NCI-H2171 treated with DMSO at 0.1 percent for 48 hours (cell line): ENCODE results near the gene H1-8.

Experiments used
- DNase-seq: peaks from one replicate; lab custom pipeline; 2025; lab: John Stamatoyannopoulos, UW

H1-8 gene

GRCh38 chr3:129573493-129573892, 30.5 kb downstream of the H1-8 start:
- no peak for DNase-seq

- DNase-seq = no peak
Observed at GRCh38 chr3:129574206-129574605, 31.2 kb downstream of the H1-8 start.

GRCh38 chr3:129575233-129575996, 32.4 kb downstream of the H1-8 start:
- peak; percentile 23 for DNase-seq

GRCh38 chr3:129575997-129576384, 33.0 kb downstream of the H1-8 start:
- peak; percentile 80 for DNase-seq

GRCh38 chr3:129576514-129577352, 33.8 kb downstream of the H1-8 start:
- peak; percentile 78 for DNase-seq

GRCh38 chr3:129577366-129577765, 34.4 kb downstream of the H1-8 start:
- peak; percentile 95 for DNase-seq

- DNase-seq = peak; percentile 30
Observed at GRCh38 chr3:129577925-129578786, 35.2 kb downstream of the H1-8 start.

GRCh38 chr3:129579991-129580390, 37.0 kb downstream of the H1-8 start:
- peak; percentile 3 for DNase-seq

GRCh38 chr3:129581623-129582022, 38.6 kb downstream of the H1-8 start:
- DNase-seq = no peak

- no peak for DNase-seq
Observed at GRCh38 chr3:129582799-129583198, 39.8 kb downstream of the H1-8 start.

- no peak for DNase-seq
Observed at GRCh38 chr3:129583289-129583688, 40.3 kb downstream of the H1-8 start.

GRCh38 chr3:129584631-129585030, 41.7 kb downstream of the H1-8 start:
- DNase-seq = no peak

- no peak for DNase-seq
Observed at GRCh38 chr3:129585949-129586657, 43.1 kb downstream of the H1-8 start.

- DNase-seq = no peak
Observed at GRCh38 chr3:129586746-129587430, 43.9 kb downstream of the H1-8 start.

- no peak for DNase-seq
Observed at GRCh38 chr3:129587566-129588210, 44.7 kb downstream of the H1-8 start.

GRCh38 chr3:129590215-129590614, 47.2 kb downstream of the H1-8 start:
- no peak for DNase-seq

GRCh38 chr3:129591932-129592331, 49.0 kb downstream of the H1-8 start:
- DNase-seq = no peak

- DNase-seq = no peak
Observed at GRCh38 chr3:129592381-129593131, 49.6 kb downstream of the H1-8 start.

- DNase-seq = no peak
Observed at GRCh38 chr3:129593230-129593594, 50.2 kb downstream of the H1-8 start.
